Heart left ventricle (tissue), 16 donors: ENCODE measurements around the gene ENKUR. TPM values are rescaled to one million over a fixed set of nuclear protein-coding genes. Genes with fewer than 3 reads are reported as not detected.

ENCODE experiments used
- ATAC-seq, 4 donors: fragments of 200-7000 bp; cut with Tn5 transposase; one replicate each; pipeline ENCODE4 v1.9.1; 2020 to 2022; ENCODE audit warnings: moderate library complexity in 4 of 4, mild to moderate bottlenecking in 3 of 4, moderate number of reproducible peaks in 1 of 4
- DNase-seq, 5 donors: peaks; one replicate each; pipeline ENCODE4 v3.0.0-alpha.2; 2020
- H3K27ac ChIP-seq, 12 donors: fragments of 200-600 bp; sonication (generic) in 4 of 12; one replicate each; pipeline versions ENCODE4 v1.5.0 to v1.8.0; 2016 to 2022; ENCODE audit warnings: mild to moderate bottlenecking in 2 of 12
- H3K27me3 ChIP-seq, 9 donors: fragments of 200-600 bp; sonication (generic) in 2 of 9; one replicate each; pipeline versions ENCODE4 v1.5.1 to v1.8.0; 2016 to 2022; ENCODE audit warnings: mild to moderate bottlenecking in 3 of 9
- H3K36me3 ChIP-seq, 9 donors: fragments of 200-600 bp; sonication (generic) in 2 of 9; one replicate each; pipeline versions ENCODE4 v1.5.0 to v1.8.0; 2018 to 2022; ENCODE audit warnings: mild to moderate bottlenecking in 2 of 9
- H3K4me1 ChIP-seq, 12 donors: fragments of 200-600 bp; sonication (generic) in 4 of 12; one replicate each; pipeline versions ENCODE4 v1.5.0 to v1.8.0; 2016 to 2022; ENCODE audit warnings: mild to moderate bottlenecking in 3 of 12
- H3K4me3 ChIP-seq, 12 donors: fragments of 200-600 bp; sonication (generic) in 4 of 12; one replicate each; pipeline versions ENCODE4 v1.5.0 to v1.8.0; 2017 to 2022; ENCODE audit warnings: mild to moderate bottlenecking in 9 of 12, moderate library complexity in 4 of 12
- H3K9me3 ChIP-seq, 12 donors: fragments of 200-600 bp; sonication (generic) in 4 of 12; one replicate each; pipeline versions ENCODE4 v1.5.0 to v1.8.0; 2016 to 2022; ENCODE audit warnings: mild to moderate bottlenecking in 1 of 12
- CTCF ChIP-seq, 12 donors: fragments of 200-600 bp; sonication (generic) in 4 of 12; IDR thresholded peaks; one replicate each; pipeline versions ENCODE4 v1.5.0 to v1.8.0; 2018 to 2022; ENCODE audit warnings: antibody characterized with exemption in 12 of 12, mild to moderate bottlenecking in 5 of 12
- POLR2A ChIP-seq, 2 donors: fragments of 450-650 bp; IDR thresholded peaks; one replicate each; pipeline ENCODE4 v1.6.1; 2017; ENCODE audit warnings: antibody characterized with exemption in 2 of 2, mild to moderate bottlenecking in 2 of 2, moderate library complexity in 2 of 2
- WGBS, 4 donors: extraction: QIAGEN DNeasy Blood & Tissue Kit in 2 of 4; methylation state at CpG; one replicate each; pipeline versions ENCODE4 v1.1.5 to v1.1.7; 2013 to 2018; 5-methylcytosine and 5-hydroxymethylcytosine counted together
- intact Hi-C, 10 donors: fragments of 100-400 bp; cut with DNase I; formaldehyde crosslinking; loops; one replicate each; pipeline versions ENCODE4 v1.11.1 to v1.14.2; 2022
- polyA plus RNA-seq, 2 donors: library from polyadenylated mRNA; stranded (reverse); fragments of 200-250 nt; gene quantifications; one replicate each; pipeline ENCODE4 v1.2.3, GENCODE V29; 2013
- total RNA-seq, 9 donors: library from RNA; depleted of rRNA in 2 of 9; stranded (reverse); fragments of >200 nt in 2 of 9; fragmentation: NEBNext Ultra II Directional in 3 of 9; extraction: Animal tissue kit (Norgen Biotek cat#: 25700) in 3 of 9; gene quantifications; one replicate each; pipeline versions ENCODE4 v1.1.0 to v1.2.4, GENCODE V29; 2016 to 2023
- donor health status: ischemic (EF 13 %, LVEDD 7.1; RV severe dilation, severe dysfunction).
- donor health status: healthy with polysubstance abuse.
- donor health status: DM: no; HTN: yes; CAD: no.
- donor health status: DM: no; HTN: no; CAD: no.
- donor health status: ischemic (EF 25% LVEDD 6.9; RV normal size, moderate dysfunction).
- donor health status: ischemic (EF 25% LVEDD 5.7; RV mildly dilated, moderate dysfunction).
- donor health status: healthy.
- donor health status: DM: yes; HTN: yes; CAD: no.
- donor health status: ischemic (EF 35%, LVEDD 5.7; RV mildly dilated, moderate dysfunction).
- donor health status: nonischemic (EF 11% LVEDD 7.7; RV severe dilation, severe dysfunction).
- donor health status: DM: yes; HTN: yes; CAD: no.
- donor health status: PGD.
- donor health status: ischemic (EF 29% LVEDD 5.4; RV normal size, mild dysfunction).
- donor health status: nonischemic (EF 23%, LVEDD 6.1; RV moderate dilation, normal function).

ENKUR gene
- total and polyA plus RNA-seq, 11 donors, result 0.12 to 0.20 (median 0.19) TPM; not detected in 7

GRCh38 chr10:25039531-25039930 is 23.6 kb upstream of the ENKUR start:
- no peak for TF ChIP-seq POLR2A (IDR thresholded peaks at IDR 0.05)
- no peak for TF ChIP-seq CTCF (IDR thresholded peaks at IDR 0.05)
- H3K4me1 ChIP-seq, result peaks cover 0 to 5% (median 0%) of the 10 kb centered on the region in 12 donors
- no peaks in the 10 kb centered on the region for H3K9me3 ChIP-seq
- intact Hi-C loops, result no loop called here
- no peaks in the 10 kb centered on the region for H3K27me3 ChIP-seq
- ATAC-seq (no peak), DNase-seq (no peak)
- no peak overlapping the region for H3K4me3 ChIP-seq
- H3K36me3 ChIP-seq, result no peaks in the 10 kb centered on the region
- no peak overlapping the region for H3K27ac ChIP-seq

GRCh38 chr10:25038325-25038724 is 22.4 kb upstream of the ENKUR start:
- no peaks in the 10 kb centered on the region for H3K27me3 ChIP-seq
- intact Hi-C loops, result no loop called here
- no peaks in the 10 kb centered on the region for H3K36me3 ChIP-seq
- no peak for TF ChIP-seq CTCF (IDR thresholded peaks at IDR 0.05)
- TF ChIP-seq POLR2A (IDR thresholded peaks at IDR 0.05), result no peak
- no peak overlapping the region for H3K4me3 ChIP-seq
- DNase-seq, result no peak
- no peak overlapping the region for H3K27ac ChIP-seq
- WGBS, 4 donors, result 65 to 74% (median 70%) methylated on average over 2 of the region's 2 CpGs
- no peaks in the 10 kb centered on the region for H3K9me3 ChIP-seq
- no peak for ATAC-seq
- peaks cover 0 to 5% (median 0%) of the 10 kb centered on the region in 12 donors for H3K4me1 ChIP-seq

- WGBS, 4 donors, result 55 to 78% (median 58%) methylated on average over 3 of the region's 3 CpGs
- DNase-seq (no peak), ATAC-seq (no peak)
- no peak for TF ChIP-seq CTCF (IDR thresholded peaks at IDR 0.05)
- no peak for TF ChIP-seq POLR2A (IDR thresholded peaks at IDR 0.05)
- no peaks in the 10 kb centered on the region for H3K27me3 ChIP-seq
- no peaks in the 10 kb centered on the region for H3K9me3 ChIP-seq
- no peaks in the 10 kb centered on the region for H3K36me3 ChIP-seq
- H3K27ac ChIP-seq, result no peak overlapping the region
- intact Hi-C loops, result no loop called here
- H3K4me3 ChIP-seq, result no peak overlapping the region
- peaks cover 0 to 5% (median 0%) of the 10 kb centered on the region in 12 donors for H3K4me1 ChIP-seq
These were observed 20.4 kb upstream of the ENKUR start for GRCh38 chr10:25036381-25036780.

GRCh38 chr10:25029519-25029918 is 13.6 kb upstream of the ENKUR start:
- Histone ChIP-seq H3K27me3 (no peaks in the 10 kb centered on the region), H3K27ac (no peak overlapping the region), H3K4me1 (peaks cover 0 to 10% (median 2%) of the 10 kb centered on the region in 12 donors), H3K9me3 (peaks cover 0 to 11% (median 0%) of the 10 kb centered on the region in 12 donors), H3K4me3 (no peak overlapping the region), H3K36me3 (no peaks in the 10 kb centered on the region)
- ATAC-seq (no peak), DNase-seq (no peak)
- 93 to 98% (median 95%) methylated on average over 2 of the region's 2 CpGs for WGBS, 4 donors
- intact Hi-C loops, result loop anchor here in 6 of 10 donors (2.0 to 10.0 kb wide), 4 partner anchors 33 to 195 kb away; no protein-coding TSS in a partner anchor
- no peak for TF ChIP-seq CTCF (IDR thresholded peaks at IDR 0.05)
- TF ChIP-seq POLR2A (IDR thresholded peaks at IDR 0.05), result no peak
